NCI-H526 (cell line): ENCODE measurements around the gene UQCC5.

Source experiments
- DNase-seq, 2 experiments: peaks; one replicate each; lab custom pipeline; 2025; lab: John Stamatoyannopoulos, UW

UQCC5 gene

GRCh38 chr3:52536369-52537164 lies at the start of gene UQCC5:
TSS of gene UQCC5 (plus strand) at chr3:52536605. CDS start at chr3:52536756, 151 bp downstream.
- DNase-seq: peak; percentile 97 to 100

- no peak for DNase-seq
Measured at GRCh38 chr3:52487050-52487787, 49.2 kb upstream of the UQCC5 start.

GRCh38 chr3:52487788-52488691 lies 48.4 kb upstream of the UQCC5 start:
- no peak for DNase-seq

GRCh38 chr3:52488746-52489145 lies 47.7 kb upstream of the UQCC5 start:
- DNase-seq: no peak

GRCh38 chr3:52489453-52489852 lies 47.0 kb upstream of the UQCC5 start:
- DNase-seq: no peak

GRCh38 chr3:52490035-52490938 lies 46.1 kb upstream of the UQCC5 start:
- DNase-seq: no peak

- DNase-seq: no peak
Measured at GRCh38 chr3:52490939-52491526, 45.4 kb upstream of the UQCC5 start.

- no peak for DNase-seq
Measured at GRCh38 chr3:52492059-52492458, 44.3 kb upstream of the UQCC5 start.

GRCh38 chr3:52493232-52494017 lies 43.0 kb upstream of the UQCC5 start:
- DNase-seq: no peak

- peak in 1 of 2 experiments; percentile 29 for DNase-seq
Measured at GRCh38 chr3:52494445-52494844, 42.0 kb upstream of the UQCC5 start.

- DNase-seq: no peak
Measured at GRCh38 chr3:52494886-52495495, 41.4 kb upstream of the UQCC5 start, which contains the start of gene STAB1. TSS of gene STAB1 (plus strand) at chr3:52495338. CDS start at chr3:52495414, 76 bp downstream.

GRCh38 chr3:52495777-52496602 lies 40.4 kb upstream of the UQCC5 start:
- DNase-seq: no peak

- no peak for DNase-seq
Measured at GRCh38 chr3:52498137-52499054, 38.0 kb upstream of the UQCC5 start.

- DNase-seq: no peak
Measured at GRCh38 chr3:52501046-52501445, 35.4 kb upstream of the UQCC5 start.

GRCh38 chr3:52502001-52502400 lies 34.4 kb upstream of the UQCC5 start:
- DNase-seq: no peak

GRCh38 chr3:52502808-52503350 lies 33.5 kb upstream of the UQCC5 start:
- DNase-seq: peak in 1 of 2 experiments; percentile 36
